HL-60 (cell line): Measurements from ENCODE around the gene SHANK2.

Experiments used
- CTCF ChIP-seq: IDR thresholded peaks from one replicate; pipeline ENCODE4 v1.5.1; 2011; ENCODE audit warnings: low read length, control low read depth, inconsistent platforms; ENCODE audit not compliant: insufficient read depth
- GABPA ChIP-seq: IDR thresholded peaks from 2 replicates; pipeline ENCODE4 v1.6.1; 2012; ENCODE audit warnings: low read depth
- POLR2AphosphoS5 ChIP-seq: IDR thresholded peaks from 2 replicates; pipeline ENCODE4 v1.6.1; 2012; ENCODE audit warnings: low read depth
- SPI1 ChIP-seq: IDR thresholded peaks from 2 replicates; pipeline ENCODE4 v1.6.1; 2012; ENCODE audit warnings: low read depth, mild to moderate bottlenecking, borderline replicate concordance
- TF ChIP-seq, protein P1 (sequence below): IDR thresholded peaks from 2 replicates; pipeline ENCODE4 v1.6.1; 2012; ENCODE audit warnings: low read depth; ENCODE audit not compliant: insufficient replicate concordance

DNA sequence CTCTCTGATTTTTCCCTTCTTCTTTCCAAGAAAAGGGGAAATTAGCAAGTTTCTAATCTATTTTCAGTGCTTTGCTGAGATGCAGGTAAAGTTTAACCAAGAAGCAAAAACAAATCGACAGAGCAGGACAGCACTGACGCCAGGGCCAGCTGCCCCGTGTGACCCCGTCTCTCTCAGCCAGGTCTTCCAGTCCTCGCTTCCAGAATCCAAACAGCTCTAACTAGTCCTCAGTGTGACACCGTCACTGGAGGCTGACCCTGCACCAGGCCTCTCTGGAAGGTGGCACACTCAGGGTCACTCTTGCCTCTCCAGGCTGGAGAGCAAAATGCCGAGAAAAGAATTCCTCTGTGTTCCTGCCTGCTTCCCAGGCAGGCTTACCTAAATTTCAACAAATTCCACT is 44.8 kb downstream of the SHANK2 start:
- TF ChIP-seq CTCF (no peak), POLR2AphosphoS5 (no peak), GABPA (no peak), SPI1 (no peak)
- TF ChIP-seq, protein P1, sequence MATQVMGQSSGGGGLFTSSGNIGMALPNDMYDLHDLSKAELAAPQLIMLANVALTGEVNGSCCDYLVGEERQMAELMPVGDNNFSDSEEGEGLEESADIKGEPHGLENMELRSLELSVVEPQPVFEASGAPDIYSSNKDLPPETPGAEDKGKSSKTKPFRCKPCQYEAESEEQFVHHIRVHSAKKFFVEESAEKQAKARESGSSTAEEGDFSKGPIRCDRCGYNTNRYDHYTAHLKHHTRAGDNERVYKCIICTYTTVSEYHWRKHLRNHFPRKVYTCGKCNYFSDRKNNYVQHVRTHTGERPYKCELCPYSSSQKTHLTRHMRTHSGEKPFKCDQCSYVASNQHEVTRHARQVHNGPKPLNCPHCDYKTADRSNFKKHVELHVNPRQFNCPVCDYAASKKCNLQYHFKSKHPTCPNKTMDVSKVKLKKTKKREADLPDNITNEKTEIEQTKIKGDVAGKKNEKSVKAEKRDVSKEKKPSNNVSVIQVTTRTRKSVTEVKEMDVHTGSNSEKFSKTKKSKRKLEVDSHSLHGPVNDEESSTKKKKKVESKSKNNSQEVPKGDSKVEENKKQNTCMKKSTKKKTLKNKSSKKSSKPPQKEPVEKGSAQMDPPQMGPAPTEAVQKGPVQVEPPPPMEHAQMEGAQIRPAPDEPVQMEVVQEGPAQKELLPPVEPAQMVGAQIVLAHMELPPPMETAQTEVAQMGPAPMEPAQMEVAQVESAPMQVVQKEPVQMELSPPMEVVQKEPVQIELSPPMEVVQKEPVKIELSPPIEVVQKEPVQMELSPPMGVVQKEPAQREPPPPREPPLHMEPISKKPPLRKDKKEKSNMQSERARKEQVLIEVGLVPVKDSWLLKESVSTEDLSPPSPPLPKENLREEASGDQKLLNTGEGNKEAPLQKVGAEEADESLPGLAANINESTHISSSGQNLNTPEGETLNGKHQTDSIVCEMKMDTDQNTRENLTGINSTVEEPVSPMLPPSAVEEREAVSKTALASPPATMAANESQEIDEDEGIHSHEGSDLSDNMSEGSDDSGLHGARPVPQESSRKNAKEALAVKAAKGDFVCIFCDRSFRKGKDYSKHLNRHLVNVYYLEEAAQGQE, result no peak
